Head of caudate nucleus (tissue), 42 donors: ENCODE results near the gene FGF22.
"Not testable (repeated sequence)": the region's sequence is repeated elsewhere in the genome, so short reads cannot be mapped to it uniquely, and the experiment has no call there.

ENCODE experiments used
- DNase-seq, 42 donors: peaks; one replicate each; pipeline versions ENCODE4 v3.0.0 to v3.0.0-alpha.2; 2020 to 2021; ENCODE audit warnings: mixed read lengths in 7 of 42
- intact Hi-C: fragments of 100-400 bp; cut with DNase I; formaldehyde crosslinking; loops from one replicate; pipeline ENCODE4 v1.15.0; 2022

The FGF22 gene

GRCh38 chr19:619286-620002, 20.2 kb upstream of the FGF22 start:
- peak in 2 of 42 donors; percentile 44 to 54 for DNase-seq
- intact Hi-C loops: no loop called here

- intact Hi-C loops: no loop called here
- DNase-seq: no peak
These were observed 19.4 kb upstream of the FGF22 start for GRCh38 chr19:620166-620862.

GRCh38 chr19:621191-621590, 18.5 kb upstream of the FGF22 start:
- DNase-seq, intact Hi-C loops: not testable (repeated sequence)

GRCh38 chr19:621819-622218, 17.9 kb upstream of the FGF22 start:
- DNase-seq: no peak
- intact Hi-C loops: no loop called here

GRCh38 chr19:622666-623065, 17.0 kb upstream of the FGF22 start:
- intact Hi-C loops: no loop called here
- no peak for DNase-seq

DNA sequence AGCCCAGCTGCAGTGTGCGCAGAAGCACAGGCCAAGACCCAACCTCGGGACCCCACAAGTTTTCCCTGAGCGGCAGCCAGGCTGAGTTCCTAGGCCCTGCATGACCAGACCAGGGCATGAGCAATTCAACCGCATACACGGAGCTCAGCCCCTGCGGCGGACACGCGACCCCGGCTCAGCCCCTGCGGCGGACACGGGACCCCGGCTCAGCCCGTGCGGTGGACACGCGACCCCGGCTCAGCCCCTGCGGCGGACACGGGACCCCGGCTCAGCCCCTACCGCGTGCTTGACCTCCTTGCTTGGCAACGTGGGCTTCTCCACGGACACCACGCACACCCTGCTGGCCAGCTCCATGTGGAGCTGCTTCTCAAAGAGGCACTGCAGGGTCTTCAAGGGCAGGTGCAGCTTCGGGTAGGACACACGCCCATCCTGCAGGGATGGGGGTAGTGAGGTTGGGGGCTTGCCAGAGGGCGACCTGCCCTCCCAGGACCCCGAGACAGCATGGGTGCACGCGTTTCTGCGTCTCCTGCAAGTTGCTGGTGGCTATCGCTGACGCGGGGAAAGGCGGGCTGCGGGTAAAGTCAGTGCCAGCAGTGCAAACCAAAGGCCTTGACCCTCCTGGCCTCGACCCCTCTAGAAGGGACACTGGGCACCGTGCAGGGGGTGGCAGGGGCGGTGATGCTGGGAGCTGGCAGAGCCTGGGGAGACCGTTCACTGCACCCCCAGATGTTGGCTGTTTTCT, 16.3 kb upstream of the FGF22 start:
- DNase-seq: no peak
- intact Hi-C loops: no loop called here

DNA sequence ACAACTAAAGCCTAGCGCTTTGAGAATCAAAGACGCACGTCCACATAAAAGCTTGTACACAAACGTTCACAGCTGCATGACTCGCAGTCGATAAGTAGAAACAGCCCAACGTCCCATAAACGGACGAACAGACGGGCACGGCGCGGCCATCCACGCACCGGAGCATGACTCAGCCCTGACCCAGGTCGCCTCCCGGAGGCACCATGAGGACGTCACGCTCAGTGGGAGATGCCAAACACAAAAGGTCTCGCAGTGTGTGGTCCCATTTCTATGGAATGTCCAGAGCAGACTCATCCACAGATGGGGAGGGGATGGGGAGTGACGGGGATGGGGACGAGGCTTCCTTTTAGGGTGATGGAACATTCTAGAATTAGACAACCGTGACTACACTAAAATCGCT, 15.7 kb upstream of the FGF22 start:
- intact Hi-C loops: no loop called here
- DNase-seq: no peak

- no peak for DNase-seq
- intact Hi-C loops: no loop called here
These were observed 15.1 kb upstream of the FGF22 start for GRCh38 chr19:624433-625109.

DNA sequence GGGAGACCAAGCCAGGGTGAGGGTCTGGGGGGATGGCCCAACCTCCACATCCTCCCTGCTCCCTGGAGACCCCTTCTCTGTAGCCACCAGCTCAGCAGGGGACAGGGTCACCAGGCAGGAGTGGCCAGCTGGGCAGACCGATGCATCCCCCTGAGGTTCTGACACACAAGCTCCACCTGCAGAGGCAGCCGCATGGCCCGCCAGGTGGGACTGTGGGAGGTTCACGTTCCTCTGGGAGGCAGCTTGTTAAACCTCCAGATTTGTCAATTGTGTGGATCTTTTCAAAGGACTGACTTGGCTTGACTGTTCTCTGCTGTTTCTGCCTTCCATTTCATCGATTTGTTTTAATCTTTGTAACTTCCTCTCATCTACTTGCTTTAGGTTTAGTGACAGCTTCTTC, 14.4 kb upstream of the FGF22 start:
- intact Hi-C loops: no loop called here
- DNase-seq: peak in 16 of 42 donors; percentile 36 to 73 (median 58)

DNA sequence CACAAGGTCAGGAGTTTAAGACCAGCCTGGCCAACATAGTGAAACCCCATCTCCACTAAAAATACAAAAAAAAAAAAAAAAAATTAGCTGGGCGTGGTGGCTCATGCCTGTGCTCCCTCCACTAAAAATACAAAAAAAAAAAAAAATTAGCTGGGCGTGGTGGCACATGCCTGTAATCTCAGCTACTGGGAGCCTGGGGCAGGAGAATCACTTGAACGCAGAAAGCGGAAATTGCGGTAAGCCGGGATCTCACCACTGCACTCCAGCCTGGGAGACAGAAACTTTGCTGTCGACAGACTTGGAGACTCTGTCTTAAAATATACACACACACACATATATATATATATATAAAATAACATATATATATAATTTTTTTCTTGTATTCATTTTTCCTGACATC, 13.1 kb upstream of the FGF22 start:
- intact Hi-C loops: not testable (repeated sequence)

GRCh38 chr19:628168-628567, 11.5 kb upstream of the FGF22 start:
- peak in 1 of 42 donors; percentile 59 for DNase-seq
- intact Hi-C loops: no loop called here

More for the DNA sequence above, 13.1 kb upstream of the FGF22 start:
- not testable (repeated sequence) for DNase-seq

DNA sequence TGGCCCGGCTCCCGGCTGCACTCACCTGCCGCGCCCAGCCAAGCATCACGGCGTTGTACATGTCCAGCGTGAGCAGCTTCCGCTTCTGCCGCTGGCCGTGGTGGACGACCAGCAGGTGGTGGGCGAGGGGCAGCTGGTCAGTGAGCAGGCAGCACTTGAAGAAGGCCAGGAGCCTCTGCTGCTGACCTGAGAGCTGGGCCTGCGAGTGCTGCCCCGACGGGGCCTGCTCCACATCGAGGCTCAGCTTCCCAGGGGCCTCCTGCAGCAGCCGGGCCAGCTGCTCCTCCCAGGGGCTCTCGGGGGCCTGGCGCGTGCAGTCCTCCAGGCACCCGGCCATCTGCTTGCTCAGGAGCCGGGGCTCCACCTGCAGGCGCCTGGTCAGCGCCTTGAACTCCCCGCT, 10.2 kb upstream of the FGF22 start:
- intact Hi-C loops, DNase-seq: not testable (repeated sequence)

GRCh38 chr19:629961-630714, 9.5 kb upstream of the FGF22 start:
- no peak for DNase-seq
- intact Hi-C loops: no loop called here

DNA sequence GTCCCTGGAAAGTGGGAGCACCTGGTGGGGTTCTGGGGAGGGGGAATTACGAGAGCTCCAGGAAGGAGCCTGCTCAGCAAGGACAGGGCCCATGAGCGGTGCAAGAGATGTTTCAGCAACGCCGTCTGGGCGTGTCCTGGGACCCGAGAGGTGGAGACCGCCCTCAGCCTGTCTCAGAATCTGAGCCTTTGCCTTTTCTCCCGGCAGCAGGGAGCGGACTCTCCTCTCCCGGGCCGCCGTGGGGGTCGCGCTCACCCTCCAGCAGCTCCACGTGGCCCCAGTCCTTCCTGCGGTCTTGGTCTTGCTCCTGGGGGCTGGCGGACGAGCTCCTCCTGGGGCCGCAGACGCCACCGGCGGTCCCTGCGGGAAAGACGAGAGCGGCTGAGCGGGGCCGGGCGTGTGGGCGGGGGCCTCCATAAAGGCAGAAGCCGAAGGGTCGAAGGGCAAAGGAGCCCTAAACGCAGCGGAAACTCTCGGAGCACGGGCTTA, 7.1 kb upstream of the FGF22 start:
- intact Hi-C loops: no loop called here
- no peak for DNase-seq

DNA sequence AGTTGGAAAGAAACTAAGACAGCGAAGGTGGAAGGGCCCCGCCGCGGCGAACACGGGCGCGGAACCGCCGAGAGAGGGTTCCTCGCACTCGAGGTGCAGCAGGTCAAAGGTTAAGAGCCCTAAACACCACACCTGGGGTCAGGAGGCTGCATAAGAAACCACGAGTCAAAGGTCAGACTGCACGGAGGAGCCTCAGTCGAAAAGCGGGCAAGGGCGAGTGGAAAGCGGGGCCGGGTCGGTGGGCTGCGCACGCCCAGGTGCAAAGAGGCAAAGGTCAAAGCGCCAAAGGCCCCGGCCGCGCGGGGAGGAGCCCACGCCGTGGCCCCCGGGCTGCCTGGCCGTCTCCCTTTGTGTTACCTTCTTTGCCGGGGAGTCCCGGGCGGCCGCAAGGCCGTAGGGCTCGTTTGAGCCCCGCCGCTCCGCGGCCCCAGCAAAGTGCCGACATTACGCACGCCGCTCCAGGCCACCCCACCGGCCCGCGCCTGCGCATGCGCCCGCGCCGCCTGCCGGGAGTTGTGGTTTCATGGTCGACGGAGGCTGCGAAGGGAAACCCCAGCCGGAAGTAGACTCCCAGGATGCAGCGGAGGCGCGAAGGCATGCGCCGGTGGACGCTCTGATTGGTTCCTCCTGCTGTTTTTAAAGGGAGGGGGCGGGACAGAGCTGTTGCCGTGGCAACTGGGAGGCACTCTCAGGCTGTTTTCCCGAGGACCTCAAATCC, 6.5 kb upstream of the FGF22 start, which contains the start of gene POLRMT:
Gene POLRMT (minus strand): TSS at position 470 of the 718 bp plus-strand sequence. CDS start 25 bp downstream, at position 445.
- intact Hi-C loops: no loop called here
- peak; percentile 94 to 99 (median 97) for DNase-seq

DNA sequence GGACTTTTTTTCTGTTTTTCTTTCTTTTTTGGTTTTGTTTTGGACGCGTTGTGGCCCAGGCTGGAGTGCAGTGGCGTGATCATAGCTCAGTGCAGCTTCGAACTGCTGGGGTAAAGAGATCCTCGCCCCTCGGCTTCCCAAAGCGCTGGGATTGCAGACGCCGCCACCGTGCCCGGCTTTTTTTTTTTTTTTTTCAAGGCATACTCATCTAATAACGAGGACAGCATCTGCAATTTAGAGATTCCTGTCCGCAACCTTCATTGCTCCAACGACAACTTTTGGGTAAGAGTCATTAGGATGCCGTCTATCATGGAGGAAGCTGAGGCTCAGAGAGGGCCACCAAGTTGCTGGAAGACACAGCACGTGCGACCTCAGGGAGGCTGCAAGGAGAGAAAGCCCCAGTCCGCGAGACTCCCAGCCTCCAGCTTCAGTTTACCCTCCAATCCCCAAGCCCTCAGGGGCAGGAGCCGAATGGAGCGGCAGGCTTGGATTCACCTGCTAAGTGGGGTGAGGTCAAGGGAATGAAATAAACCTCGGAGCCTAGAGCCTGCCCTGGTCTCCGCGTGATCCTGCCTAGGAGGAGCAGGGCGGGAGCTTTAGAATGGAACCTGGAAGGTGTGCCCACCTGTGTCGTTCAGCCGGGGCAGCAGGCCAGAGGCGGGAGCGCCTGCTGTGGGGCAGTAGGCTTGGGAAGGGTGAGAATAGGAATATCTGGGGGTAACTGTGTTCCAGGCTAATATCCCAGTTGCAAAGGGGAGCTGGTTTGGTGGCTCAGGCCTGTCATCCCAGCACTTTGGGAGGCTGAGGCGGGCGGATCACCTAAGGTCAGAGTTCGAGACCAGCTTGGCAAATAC, 5.7 kb upstream of the FGF22 start:
- DNase-seq: no peak
- intact Hi-C loops: no loop called here
